Right lobe of liver (tissue), 4 donors: Measurements from ENCODE around the gene TAF3.

Experiments
- CTCF ChIP-seq, 4 donors: fragments of 200-600 bp in 3 of 4; fragments of 450-650 bp in 1 of 4; IDR thresholded peaks; one replicate each; pipeline versions ENCODE4 v1.5.1 to v1.8.0; 2016 to 2022; ENCODE audit warnings: antibody characterized with exemption in 4 of 4, mild to moderate bottlenecking in 2 of 4
- POLR2A ChIP-seq: fragments of 450-650 bp; IDR thresholded peaks from one replicate; pipeline ENCODE4 v1.6.1; 2017; ENCODE audit warnings: antibody characterized with exemption, mild to moderate bottlenecking
- donor health status: DM: no; HTN: no; CAD: no.
- donor health status: DM: no; HTN: no; CAD: no.
- donor health status: DM: no; HTN: yes; CAD: no.

- TF ChIP-seq CTCF (IDR thresholded peaks at IDR 0.05) (no peak), POLR2A (no peak)
Observed at GRCh38 chr10:7776777-7777176, 41.5 kb upstream of the TAF3 start.
